ENCODE data around the gene DEPDC1B.

Gene DEPDC1B

GRCh38 chr5:60698336-60698735 is 1.6 kb downstream of the DEPDC1B start:
- TF ChIP-seq CTCF (IDR thresholded peaks at IDR 0.05; ENCODE audit: extremely low read depth, insufficient read depth, missing control alignments): no peak
- in situ Hi-C loops (cut with MboI; ENCODE audit: low pct_unique_long_range_greater_than_20kb, low sequenced_read_pairs, unreplicated experiment): loop anchor here (25.0 kb wide), 1 partner anchor 139 kb away; the partner anchor contains the start of gene ELOVL7

DNA sequence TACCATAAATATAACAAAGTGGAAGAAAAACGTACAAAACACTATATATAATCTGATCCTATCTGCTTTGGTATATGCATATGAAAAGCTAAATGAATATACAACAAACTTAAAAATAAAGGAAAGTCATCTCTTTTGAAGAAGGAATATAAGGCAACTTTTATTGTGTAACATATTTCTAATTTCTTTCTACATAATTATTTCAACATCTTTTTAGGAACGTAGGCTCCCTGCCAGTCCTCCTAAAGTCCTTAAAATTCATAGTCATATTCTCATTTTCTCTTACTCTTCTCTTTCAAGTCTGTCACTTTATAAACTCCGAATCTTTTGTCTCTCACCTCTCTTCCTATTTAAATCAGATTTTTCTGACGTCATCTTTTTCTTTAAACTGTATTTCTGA is 9.6 kb downstream of the DEPDC1B start:
- DNase-seq (ENCODE audit: low spot score): no peak
- TF ChIP-seq CTCF (IDR thresholded peaks at IDR 0.05; ENCODE audit: extremely low read depth, insufficient read depth, missing control alignments): no peak
- in situ Hi-C loops (cut with MboI; ENCODE audit: low pct_unique_long_range_greater_than_20kb, low sequenced_read_pairs, unreplicated experiment): loop anchor here (25.0 kb wide), 1 partner anchor 147 kb away; the partner anchor contains the start of gene ELOVL7

More at GRCh38 chr5:60698336-60698735, 1.6 kb downstream of the DEPDC1B start:
- DNase-seq (ENCODE audit: low spot score): no peak

GRCh38 chr5:60688980-60689379 is 11.0 kb downstream of the DEPDC1B start:
- TF ChIP-seq CTCF (IDR thresholded peaks at IDR 0.05; ENCODE audit: extremely low read depth, insufficient read depth, missing control alignments): no peak
- in situ Hi-C loops (cut with MboI; ENCODE audit: low pct_unique_long_range_greater_than_20kb, low sequenced_read_pairs, unreplicated experiment): loop anchor here (25.0 kb wide), 1 partner anchor 148 kb away; the partner anchor contains the start of gene ELOVL7

DNA sequence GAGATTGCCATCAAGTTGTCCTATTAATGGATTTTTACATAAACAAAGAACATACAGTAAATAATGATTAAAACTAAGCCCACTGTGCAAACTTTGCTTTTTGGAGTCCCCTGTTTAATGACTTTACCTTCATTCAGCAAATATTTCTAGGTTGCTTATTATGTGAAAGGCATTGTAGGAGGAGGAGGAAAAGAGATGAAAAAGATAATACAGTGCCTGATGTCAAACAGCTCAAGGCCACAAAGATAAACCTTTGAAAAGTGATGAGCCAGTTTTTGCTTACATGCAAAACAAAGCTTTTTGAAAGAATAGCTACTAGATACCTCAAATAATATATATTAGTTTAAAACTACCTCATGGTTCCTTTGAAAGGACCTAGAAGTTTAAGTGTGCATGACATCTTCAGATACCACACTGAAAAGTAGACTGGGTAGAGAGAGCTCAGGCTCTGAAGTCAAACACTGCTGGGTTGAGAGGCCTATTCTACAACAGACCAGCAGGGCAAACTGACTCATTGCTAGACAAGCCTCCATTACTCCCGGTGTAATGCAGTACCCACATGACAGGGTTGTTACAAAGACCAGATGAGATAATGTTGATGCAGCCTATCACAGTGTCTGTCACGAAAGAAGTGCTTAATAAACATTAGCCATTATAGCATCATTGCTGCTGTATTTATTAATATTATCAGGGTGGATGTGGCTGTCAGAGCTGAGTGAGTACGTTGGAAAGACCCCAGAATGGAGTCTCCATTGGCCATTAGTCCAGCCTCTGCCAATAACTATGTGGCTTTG is 11.8 kb downstream of the DEPDC1B start:
- peak; percentile 15 for DNase-seq (ENCODE audit: low spot score)
- in situ Hi-C loops (cut with MboI; ENCODE audit: low pct_unique_long_range_greater_than_20kb, low sequenced_read_pairs, unreplicated experiment): loop anchor here (25.0 kb wide), 1 partner anchor 149 kb away; the partner anchor contains the start of gene ELOVL7

More at GRCh38 chr5:60688980-60689379, 11.0 kb downstream of the DEPDC1B start:
- DNase-seq (ENCODE audit: low spot score): no peak

DNA sequence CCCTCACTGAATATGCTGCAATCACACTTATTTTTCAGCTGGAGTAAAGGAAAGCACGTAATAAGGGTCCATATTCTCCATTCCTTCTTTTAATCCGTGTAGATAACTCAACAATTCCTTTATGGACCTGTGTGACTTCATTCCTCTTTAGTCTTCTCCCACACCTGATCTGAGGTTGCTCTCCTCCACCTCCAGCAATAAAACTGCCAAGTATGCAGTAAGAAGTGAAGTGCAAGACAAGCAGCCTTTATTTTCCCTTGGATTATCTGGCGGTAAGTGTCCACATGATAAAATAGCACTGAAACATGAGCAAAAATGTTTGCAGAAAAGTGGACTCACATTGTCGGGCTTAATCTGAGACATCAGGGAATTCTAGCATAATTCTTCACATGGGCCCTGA is 13.8 kb downstream of the DEPDC1B start:
- no peak for DNase-seq (ENCODE audit: low spot score)
- in situ Hi-C loops (cut with MboI; ENCODE audit: low pct_unique_long_range_greater_than_20kb, low sequenced_read_pairs, unreplicated experiment): loop anchor here (25.0 kb wide), 1 partner anchor 151 kb away; the partner anchor contains the start of gene ELOVL7
- no peak for TF ChIP-seq CTCF (IDR thresholded peaks at IDR 0.05; ENCODE audit: extremely low read depth, insufficient read depth, missing control alignments)

More for the DNA sequence above, 11.8 kb downstream of the DEPDC1B start:
- peak; percentile 15 for TF ChIP-seq CTCF (IDR thresholded peaks at IDR 0.05; ENCODE audit: extremely low read depth, insufficient read depth, missing control alignments)

DNA sequence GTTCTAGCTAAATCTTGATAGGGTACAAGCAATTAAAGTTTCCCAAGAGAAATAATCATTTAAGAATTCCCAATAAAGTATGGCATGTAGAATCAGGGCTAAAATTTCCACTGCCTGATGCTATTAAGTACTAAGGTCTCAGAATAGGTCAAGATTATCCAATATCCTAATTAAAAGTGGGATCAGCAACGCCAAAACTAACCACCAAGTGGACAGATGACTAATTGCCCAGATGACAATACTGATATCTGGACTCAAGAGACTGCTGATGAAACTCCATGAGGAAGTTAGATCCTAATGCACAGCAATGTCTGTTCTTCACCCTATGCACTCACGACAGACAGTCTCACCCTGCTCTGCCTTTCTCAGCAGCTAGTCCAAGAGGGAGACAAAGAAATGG is 14.3 kb downstream of the DEPDC1B start:
- no peak for DNase-seq (ENCODE audit: low spot score)
- in situ Hi-C loops (cut with MboI; ENCODE audit: low pct_unique_long_range_greater_than_20kb, low sequenced_read_pairs, unreplicated experiment): loop anchor here (25.0 kb wide), 1 partner anchor 152 kb away; the partner anchor contains the start of gene ELOVL7
- no peak for TF ChIP-seq CTCF (IDR thresholded peaks at IDR 0.05; ENCODE audit: extremely low read depth, insufficient read depth, missing control alignments)

Measured in GM13977 (cell line).